PFSK-1 (cell line): ENCODE measurements around the gene MBOAT2.

Experiments used
- POLR2AphosphoS5 ChIP-seq: IDR thresholded peaks from 2 replicates; pipeline ENCODE4 v1.6.1; 2012; ENCODE audit warnings: low read depth, mild to moderate bottlenecking, control low read depth, low read length, moderate library complexity
- TF ChIP-seq, protein P1 (sequence below), 2 experiments: IDR thresholded peaks; 2 replicates each; pipeline versions ENCODE4 v1.6.1 to v1.8.0; 2011 to 2012; ENCODE audit warnings: low read depth in 2 of 2, low read length in 2 of 2, control low read depth in 1 of 2, inconsistent platforms in 1 of 2, mild to moderate bottlenecking in 1 of 2, moderate library complexity in 1 of 2; ENCODE audit not compliant: insufficient read depth in 1 of 2

DNA sequence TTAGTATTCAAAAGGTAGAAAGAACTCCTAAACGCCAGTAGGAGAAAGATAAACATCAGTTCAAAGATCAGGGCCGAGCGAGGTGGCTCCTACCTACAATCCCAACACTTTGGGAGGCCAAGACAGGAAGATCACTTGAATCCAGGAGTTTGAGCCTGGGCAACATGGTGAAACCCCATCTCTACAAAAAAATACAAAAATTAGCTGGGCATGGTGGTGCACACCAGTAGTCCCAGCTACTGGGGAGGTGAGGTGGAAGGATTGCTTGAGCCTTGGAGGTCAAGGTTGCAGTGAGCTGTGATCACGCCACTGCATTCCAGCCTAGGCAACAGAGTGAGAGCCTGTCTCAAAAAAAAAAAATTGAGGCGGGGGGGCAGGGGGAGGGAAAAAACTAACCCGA, 40.6 kb downstream of the MBOAT2 start:
- no peak for TF ChIP-seq POLR2AphosphoS5
- TF ChIP-seq, protein P1, sequence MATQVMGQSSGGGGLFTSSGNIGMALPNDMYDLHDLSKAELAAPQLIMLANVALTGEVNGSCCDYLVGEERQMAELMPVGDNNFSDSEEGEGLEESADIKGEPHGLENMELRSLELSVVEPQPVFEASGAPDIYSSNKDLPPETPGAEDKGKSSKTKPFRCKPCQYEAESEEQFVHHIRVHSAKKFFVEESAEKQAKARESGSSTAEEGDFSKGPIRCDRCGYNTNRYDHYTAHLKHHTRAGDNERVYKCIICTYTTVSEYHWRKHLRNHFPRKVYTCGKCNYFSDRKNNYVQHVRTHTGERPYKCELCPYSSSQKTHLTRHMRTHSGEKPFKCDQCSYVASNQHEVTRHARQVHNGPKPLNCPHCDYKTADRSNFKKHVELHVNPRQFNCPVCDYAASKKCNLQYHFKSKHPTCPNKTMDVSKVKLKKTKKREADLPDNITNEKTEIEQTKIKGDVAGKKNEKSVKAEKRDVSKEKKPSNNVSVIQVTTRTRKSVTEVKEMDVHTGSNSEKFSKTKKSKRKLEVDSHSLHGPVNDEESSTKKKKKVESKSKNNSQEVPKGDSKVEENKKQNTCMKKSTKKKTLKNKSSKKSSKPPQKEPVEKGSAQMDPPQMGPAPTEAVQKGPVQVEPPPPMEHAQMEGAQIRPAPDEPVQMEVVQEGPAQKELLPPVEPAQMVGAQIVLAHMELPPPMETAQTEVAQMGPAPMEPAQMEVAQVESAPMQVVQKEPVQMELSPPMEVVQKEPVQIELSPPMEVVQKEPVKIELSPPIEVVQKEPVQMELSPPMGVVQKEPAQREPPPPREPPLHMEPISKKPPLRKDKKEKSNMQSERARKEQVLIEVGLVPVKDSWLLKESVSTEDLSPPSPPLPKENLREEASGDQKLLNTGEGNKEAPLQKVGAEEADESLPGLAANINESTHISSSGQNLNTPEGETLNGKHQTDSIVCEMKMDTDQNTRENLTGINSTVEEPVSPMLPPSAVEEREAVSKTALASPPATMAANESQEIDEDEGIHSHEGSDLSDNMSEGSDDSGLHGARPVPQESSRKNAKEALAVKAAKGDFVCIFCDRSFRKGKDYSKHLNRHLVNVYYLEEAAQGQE (IDR thresholded peaks at IDR 0.05; ENCODE audit: insufficient read depth in 1 of 2, low read depth in 2 of 2, low read length in 2 of 2) = no peak
